ENCODE measurements around the gene TRIM44.
"Not testable (repeated sequence)": the region's sequence is repeated elsewhere in the genome, so short reads cannot be mapped to it uniquely, and the experiment has no call there.

The TRIM44 gene

GRCh38 chr11:35635933-35636332, 26.6 kb upstream of the TRIM44 start:
- no peak for DNase-seq

- no peak for DNase-seq
Measured at GRCh38 chr11:35639591-35640179, 22.9 kb upstream of the TRIM44 start.

- DNase-seq, result no peak
Measured at GRCh38 chr11:35641171-35641897, 21.2 kb upstream of the TRIM44 start.

GRCh38 chr11:35641964-35642363, 20.6 kb upstream of the TRIM44 start:
- no peak for DNase-seq

- DNase-seq, result no peak
Measured at GRCh38 chr11:35647421-35648093, 15.0 kb upstream of the TRIM44 start.

GRCh38 chr11:35650006-35650405, 12.6 kb upstream of the TRIM44 start:
- no peak for DNase-seq

GRCh38 chr11:35650467-35650866, 12.1 kb upstream of the TRIM44 start:
- no peak for DNase-seq

GRCh38 chr11:35651263-35651662, 11.3 kb upstream of the TRIM44 start:
- no peak for DNase-seq

GRCh38 chr11:35652786-35653185, 9.8 kb upstream of the TRIM44 start:
- DNase-seq, result not testable (repeated sequence)

GRCh38 chr11:35654711-35655110, 7.9 kb upstream of the TRIM44 start:
- no peak for DNase-seq

GRCh38 chr11:35655254-35655653, 7.3 kb upstream of the TRIM44 start:
- DNase-seq, result no peak

- DNase-seq, result no peak
Measured at GRCh38 chr11:35655856-35656255, 6.7 kb upstream of the TRIM44 start.

GRCh38 chr11:35658020-35658948, 4.3 kb upstream of the TRIM44 start:
- DNase-seq, result no peak

- DNase-seq, result no peak
Measured at GRCh38 chr11:35661534-35661933, 1.0 kb upstream of the TRIM44 start.

GRCh38 chr11:35662061-35662648, 420 bp upstream of the TRIM44 start:
- no peak for DNase-seq

- no peak for DNase-seq
Measured at GRCh38 chr11:35663408-35663702, 780 bp downstream of the TRIM44 start.

GRCh38 chr11:35664977-35665441, 2.4 kb downstream of the TRIM44 start:
- no peak for DNase-seq

GRCh38 chr11:35667257-35667656, 4.7 kb downstream of the TRIM44 start:
- DNase-seq, result no peak

GRCh38 chr11:35668350-35668749, 5.8 kb downstream of the TRIM44 start:
- DNase-seq, result not testable (repeated sequence)

GRCh38 chr11:35671396-35672127, 9.0 kb downstream of the TRIM44 start:
- DNase-seq, result no peak

GRCh38 chr11:35672608-35673007, 10.0 kb downstream of the TRIM44 start:
- DNase-seq, result no peak

All from right forelimb (tissue), 1 donor.